Astrocyte (in vitro differentiated cells and primary cell): ENCODE data around the gene CTAGE1.

Experiments
- CTCF ChIP-seq: IDR thresholded peaks from 2 replicates; pipeline ENCODE4 v1.5.1; 2011; ENCODE audit warnings: low read depth, mild to moderate bottlenecking, inconsistent platforms, low read length, moderate library complexity; ENCODE audit not compliant: insufficient read depth
- EZH2 ChIP-seq: IDR thresholded peaks from 2 replicates; pipeline ENCODE4 v1.6.1; 2012; ENCODE audit warnings: mild to moderate bottlenecking, low read length, inconsistent platforms; ENCODE audit not compliant: insufficient read depth

DNA sequence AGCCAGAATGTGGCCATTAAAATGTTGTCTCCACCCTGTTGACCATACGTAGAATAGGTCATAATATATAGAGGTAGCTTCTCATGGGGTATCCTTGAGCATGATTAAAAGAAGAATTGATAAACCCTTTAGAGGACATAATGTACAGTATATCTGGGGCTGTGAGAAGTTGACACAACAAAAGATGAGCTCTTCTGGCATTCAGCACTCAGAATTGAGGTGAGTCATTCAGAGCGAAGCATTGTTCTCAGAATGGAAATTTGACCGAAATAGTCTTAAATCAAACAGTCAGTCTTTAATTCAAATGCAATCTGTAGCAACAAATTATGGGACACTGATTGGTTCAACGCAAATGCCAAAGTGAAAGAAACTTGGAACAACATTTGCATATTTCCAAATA lies 47.3 kb downstream of the CTAGE1 start:
- TF ChIP-seq CTCF (no peak), EZH2 (no peak)
